DND-41 (cell line): ENCODE measurements around the gene GRIK2.

Experiments
- ATAC-seq: fragments of 200-7000 bp; cut with Tn5 transposase; 3 replicates; pipeline ENCODE4 v1.9.1; 2021; ENCODE audit warnings: low read depth; ENCODE audit not compliant: insufficient read depth
- DNase-seq: peaks from one replicate; pipeline ENCODE4 v3.0.0-alpha.2; 2020
- H2AFZ ChIP-seq: 2 replicates; pipeline ENCODE4 v1.6.0; 2012; ENCODE audit warnings: low read depth, low read length
- H3K27ac ChIP-seq: 2 replicates; pipeline ENCODE4 v1.5.1; 2012; ENCODE audit warnings: low read length, inconsistent platforms
- H3K27me3 ChIP-seq: fragments of 200-600 bp; sonication (generic); 2 replicates; pipeline ENCODE4 v1.6.0; 2012; ENCODE audit warnings: low read length, mild to moderate bottlenecking, inconsistent platforms; ENCODE audit not compliant: insufficient read depth, poor library complexity
- H3K36me3 ChIP-seq: 2 replicates; pipeline ENCODE4 v1.5.1; 2012; ENCODE audit warnings: low read length, inconsistent platforms; ENCODE audit not compliant: insufficient read depth
- H3K4me1 ChIP-seq: 2 replicates; pipeline ENCODE4 v1.5.1; 2012; ENCODE audit warnings: mild to moderate bottlenecking, low read length; ENCODE audit not compliant: insufficient read depth
- H3K4me2 ChIP-seq: 2 replicates; pipeline ENCODE4 v1.6.0; 2012; ENCODE audit warnings: mild to moderate bottlenecking, moderate library complexity, low read length, inconsistent platforms; ENCODE audit not compliant: insufficient read depth
- H3K4me3 ChIP-seq, 2 experiments: fragments of 200-600 bp in 1 of 2; shearing (Covaris generic) in 1 of 2; 2 replicates each; pipeline ENCODE4 v1.5.1; 2012 to 2016; ENCODE audit warnings: inconsistent platforms in 2 of 2, low read length in 2 of 2, mild to moderate bottlenecking in 2 of 2, low read depth in 1 of 2, moderate library complexity in 1 of 2
- H3K79me2 ChIP-seq: 2 replicates; pipeline ENCODE4 v1.6.0; 2012; ENCODE audit warnings: low read length, inconsistent platforms; ENCODE audit not compliant: insufficient read depth
- H3K9ac ChIP-seq: 2 replicates; pipeline ENCODE4 v1.6.0; 2012; ENCODE audit warnings: low read depth, mild to moderate bottlenecking, inconsistent platforms, low read length, moderate library complexity
- H3K9me3 ChIP-seq: 2 replicates; pipeline ENCODE4 v1.5.1; 2012; ENCODE audit warnings: low read length, moderate library complexity, mild to moderate bottlenecking, inconsistent platforms; ENCODE audit not compliant: insufficient read depth, severe bottlenecking
- H4K20me1 ChIP-seq: 2 replicates; pipeline ENCODE4 v1.6.0; 2012; ENCODE audit warnings: low read length; ENCODE audit not compliant: insufficient read depth
- EZH2 ChIP-seq: IDR thresholded peaks from 3 replicates; pipeline ENCODE4 v1.6.1; 2012; ENCODE audit warnings: borderline replicate concordance, low read depth, mild to moderate bottlenecking, moderate library complexity, low read length, inconsistent platforms; ENCODE audit not compliant: severe bottlenecking
- TF ChIP-seq, protein P1 (sequence below): IDR thresholded peaks from 2 replicates; pipeline ENCODE4 v1.5.1; 2012; ENCODE audit warnings: borderline replicate concordance, low read length, moderate library complexity, mild to moderate bottlenecking; ENCODE audit not compliant: poor library complexity, severe bottlenecking; ENCODE audit errors: extremely low read depth

GRIK2 gene

DNA sequence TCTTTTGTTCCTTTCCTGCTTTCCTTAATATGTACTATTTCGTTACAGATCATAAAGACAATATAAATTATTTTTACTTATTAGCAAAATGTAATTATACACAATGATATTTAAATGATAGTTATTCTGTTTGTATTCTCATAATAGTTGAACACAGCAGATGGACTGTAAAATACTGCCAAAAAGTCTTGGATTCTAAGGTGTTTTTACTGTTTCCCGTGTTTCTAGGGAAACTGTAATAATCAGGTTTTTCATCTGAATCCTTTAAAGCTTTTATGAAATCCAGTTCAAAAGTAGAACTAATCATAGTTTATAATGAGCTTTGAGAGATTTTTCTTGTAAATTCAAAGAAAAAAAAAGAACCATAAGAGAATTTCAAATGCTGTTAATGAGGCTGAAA lies 148.4 kb downstream of the GRIK2 start:
- no peak overlapping the region for H3K4me3 ChIP-seq
- no peaks in the 10 kb centered on the region for H3K4me1 ChIP-seq
- H3K27me3 ChIP-seq: no peaks in the 10 kb centered on the region
- H3K9ac ChIP-seq: no peak overlapping the region
- ATAC-seq: no peak
- H3K79me2 ChIP-seq: no peaks in the 10 kb centered on the region
- no peak for DNase-seq
- no peaks in the 10 kb centered on the region for H3K9me3 ChIP-seq
- no peak overlapping the region for H2AFZ ChIP-seq
- no peak overlapping the region for H3K4me2 ChIP-seq
- no peaks in the 10 kb centered on the region for H4K20me1 ChIP-seq
- TF ChIP-seq, protein P1, sequence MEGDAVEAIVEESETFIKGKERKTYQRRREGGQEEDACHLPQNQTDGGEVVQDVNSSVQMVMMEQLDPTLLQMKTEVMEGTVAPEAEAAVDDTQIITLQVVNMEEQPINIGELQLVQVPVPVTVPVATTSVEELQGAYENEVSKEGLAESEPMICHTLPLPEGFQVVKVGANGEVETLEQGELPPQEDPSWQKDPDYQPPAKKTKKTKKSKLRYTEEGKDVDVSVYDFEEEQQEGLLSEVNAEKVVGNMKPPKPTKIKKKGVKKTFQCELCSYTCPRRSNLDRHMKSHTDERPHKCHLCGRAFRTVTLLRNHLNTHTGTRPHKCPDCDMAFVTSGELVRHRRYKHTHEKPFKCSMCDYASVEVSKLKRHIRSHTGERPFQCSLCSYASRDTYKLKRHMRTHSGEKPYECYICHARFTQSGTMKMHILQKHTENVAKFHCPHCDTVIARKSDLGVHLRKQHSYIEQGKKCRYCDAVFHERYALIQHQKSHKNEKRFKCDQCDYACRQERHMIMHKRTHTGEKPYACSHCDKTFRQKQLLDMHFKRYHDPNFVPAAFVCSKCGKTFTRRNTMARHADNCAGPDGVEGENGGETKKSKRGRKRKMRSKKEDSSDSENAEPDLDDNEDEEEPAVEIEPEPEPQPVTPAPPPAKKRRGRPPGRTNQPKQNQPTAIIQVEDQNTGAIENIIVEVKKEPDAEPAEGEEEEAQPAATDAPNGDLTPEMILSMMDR: no peak
- no peak for TF ChIP-seq EZH2
- H3K36me3 ChIP-seq: no peaks in the 10 kb centered on the region
- no peak overlapping the region for H3K27ac ChIP-seq

DNA sequence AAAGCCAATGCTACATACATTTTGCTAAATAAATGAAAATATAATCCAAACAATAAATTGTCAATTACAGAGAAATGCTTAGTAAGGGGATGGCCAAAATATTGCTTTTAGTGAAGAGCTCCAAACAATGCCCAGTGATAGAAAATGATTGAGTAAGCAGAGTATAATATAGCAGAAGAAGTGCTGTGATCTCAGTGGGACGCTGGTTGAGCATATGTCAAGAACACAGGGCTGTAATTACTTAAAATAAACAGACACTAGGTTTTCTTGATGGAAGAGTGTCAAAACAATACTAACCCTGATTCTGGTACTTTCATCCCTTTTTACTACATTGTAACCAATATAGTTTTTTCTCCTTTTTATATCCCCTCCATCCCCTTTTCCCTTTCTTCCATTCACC lies 150.3 kb downstream of the GRIK2 start:
- Histone ChIP-seq H3K4me2 (no peak overlapping the region), H3K79me2 (no peaks in the 10 kb centered on the region), H3K9me3 (no peaks in the 10 kb centered on the region), H3K27me3 (no peaks in the 10 kb centered on the region), H3K4me3 (no peak overlapping the region), H3K9ac (no peak overlapping the region), H3K36me3 (no peaks in the 10 kb centered on the region), H2AFZ (no peak overlapping the region), H3K4me1 (no peaks in the 10 kb centered on the region), H3K27ac (no peak overlapping the region), H4K20me1 (no peaks in the 10 kb centered on the region)
- TF ChIP-seq, protein P1: no peak
- no peak for TF ChIP-seq EZH2
- DNase-seq (no peak), ATAC-seq (no peak)

DNA sequence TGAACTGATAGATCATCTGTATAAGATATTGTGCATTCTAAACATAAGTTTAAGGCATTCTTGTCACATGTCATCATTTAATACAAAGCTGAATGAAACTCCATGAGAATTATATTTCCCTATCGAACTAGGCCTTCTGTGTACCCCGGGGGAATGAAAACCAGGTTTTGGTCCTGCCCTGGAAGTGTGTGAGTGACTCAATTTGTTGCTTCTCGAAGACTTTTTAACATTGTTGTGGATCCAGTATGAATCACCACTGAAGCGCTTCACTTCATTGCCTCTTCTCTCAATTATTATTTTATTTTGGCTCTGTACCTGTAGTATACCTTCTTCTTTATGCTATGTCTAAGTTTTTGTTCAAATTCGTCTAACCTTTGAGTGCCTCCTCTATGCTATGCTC lies 150.8 kb downstream of the GRIK2 start:
- DNase-seq (no peak), ATAC-seq (no peak)
- no peaks in the 10 kb centered on the region for H3K4me1 ChIP-seq
- H3K27ac ChIP-seq: no peak overlapping the region
- no peaks in the 10 kb centered on the region for H4K20me1 ChIP-seq
- TF ChIP-seq, protein P1: no peak
- no peak for TF ChIP-seq EZH2
- no peaks in the 10 kb centered on the region for H3K27me3 ChIP-seq
- H3K9me3 ChIP-seq: no peaks in the 10 kb centered on the region
- no peak overlapping the region for H3K9ac ChIP-seq
- no peaks in the 10 kb centered on the region for H3K79me2 ChIP-seq
- no peak overlapping the region for H3K4me3 ChIP-seq
- no peak overlapping the region for H3K4me2 ChIP-seq
- no peaks in the 10 kb centered on the region for H3K36me3 ChIP-seq
- no peak overlapping the region for H2AFZ ChIP-seq

DNA sequence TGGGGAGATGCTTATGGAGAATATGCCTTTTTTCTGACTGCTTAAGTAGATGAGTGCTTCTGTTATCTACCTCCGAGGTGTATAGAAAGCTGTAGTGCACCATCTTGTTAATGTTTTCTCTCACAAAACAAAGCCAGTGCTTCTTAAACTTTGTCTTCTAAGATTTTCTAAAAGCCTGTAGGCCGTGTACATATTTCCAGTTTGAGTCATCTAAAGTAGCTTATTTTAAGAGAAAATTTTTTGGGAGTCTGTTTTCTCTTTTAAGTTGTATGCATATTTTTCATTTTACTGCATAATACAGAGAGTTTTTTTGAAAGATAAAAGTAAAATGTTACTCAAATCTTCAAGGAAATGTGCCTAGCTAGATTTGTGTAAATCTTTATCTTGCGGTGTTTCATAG lies 151.7 kb downstream of the GRIK2 start:
- no peaks in the 10 kb centered on the region for H3K4me1 ChIP-seq
- TF ChIP-seq, protein P1: no peak
- no peak for TF ChIP-seq EZH2
- no peaks in the 10 kb centered on the region for H3K79me2 ChIP-seq
- no peaks in the 10 kb centered on the region for H4K20me1 ChIP-seq
- H3K4me2 ChIP-seq: no peak overlapping the region
- no peak overlapping the region for H3K27ac ChIP-seq
- no peaks in the 10 kb centered on the region for H3K27me3 ChIP-seq
- ATAC-seq (no peak), DNase-seq (no peak)
- H3K9ac ChIP-seq: no peak overlapping the region
- H2AFZ ChIP-seq: no peak overlapping the region
- H3K4me3 ChIP-seq: no peak overlapping the region
- no peaks in the 10 kb centered on the region for H3K9me3 ChIP-seq
- no peaks in the 10 kb centered on the region for H3K36me3 ChIP-seq
